Neural cell (in vitro differentiated cells): ENCODE results near the gene GGT1. TPM values are rescaled to one million over a fixed set of nuclear protein-coding genes. Genes with fewer than 3 reads are reported as not detected.

Experiments used
- H2AFZ ChIP-seq: fragments of 200-600, 300-800 bp; sonication (generic), shearing (Covaris generic); 2 replicates; pipeline ENCODE4 v1.6.0; 2014; ENCODE audit warnings: low read depth, mild to moderate bottlenecking, antibody characterized with exemption, low read length, moderate library complexity
- H3F3A ChIP-seq: fragments of 200-600 bp; shearing (Covaris generic); 2 replicates; pipeline ENCODE4 v1.6.1; 2016; ENCODE audit warnings: mild to moderate bottlenecking, moderate library complexity, mixed read lengths, antibody characterized with exemption, low read length; ENCODE audit not compliant: insufficient read depth, poor library complexity, severe bottlenecking
- H3K27ac ChIP-seq: fragments of 200-600, 300-800 bp; sonication (generic), shearing (Covaris generic); 2 replicates; pipeline ENCODE4 v1.5.1; 2014; ENCODE audit warnings: mild to moderate bottlenecking, low read length, moderate library complexity
- H3K27me3 ChIP-seq: fragments of 300-800, 200-600 bp; sonication (generic), shearing (Covaris generic); 2 replicates; pipeline ENCODE4 v1.6.0; 2014; ENCODE audit warnings: mild to moderate bottlenecking, low read depth, low read length, moderate library complexity; ENCODE audit not compliant: insufficient read depth
- H3K36me3 ChIP-seq: fragments of 300-800, 200-600 bp; sonication (generic), shearing (Covaris generic); 2 replicates; pipeline ENCODE4 v1.5.1; 2014; ENCODE audit warnings: mild to moderate bottlenecking, antibody characterized with exemption, low read length, moderate library complexity; ENCODE audit not compliant: insufficient read depth
- H3K4me2 ChIP-seq: fragments of 300-800, 200-600 bp; sonication (generic), shearing (Covaris generic); 2 replicates; pipeline ENCODE4 v1.6.0; 2014; ENCODE audit warnings: mild to moderate bottlenecking, low read length
- H3K4me3 ChIP-seq: fragments of 300-800, 200-600 bp; sonication (generic), shearing (Covaris generic); 2 replicates; pipeline ENCODE4 v1.5.1; 2014; ENCODE audit warnings: mild to moderate bottlenecking, low read length, moderate library complexity
- H3K79me2 ChIP-seq: fragments of 200-600 bp; shearing (Covaris generic); replicated peaks from 2 replicates; pipeline ENCODE4 v1.6.0; 2014; ENCODE audit warnings: mild to moderate bottlenecking, low read length, moderate library complexity; ENCODE audit not compliant: insufficient read depth
- H3K9ac ChIP-seq: fragments of 300-800, 200-600 bp; sonication (generic), shearing (Covaris generic); 2 replicates; pipeline ENCODE4 v1.6.1; 2016; ENCODE audit warnings: mild to moderate bottlenecking, low read length, mixed read lengths
- H3K9me2 ChIP-seq: fragments of 200-600 bp; shearing (Covaris generic); 2 replicates; pipeline ENCODE4 v1.6.1; 2016; ENCODE audit warnings: mild to moderate bottlenecking, low read length, mixed read lengths; ENCODE audit not compliant: insufficient read depth
- H3K9me3 ChIP-seq: fragments of 200-600, 300-800 bp; sonication (generic), shearing (Covaris generic); 2 replicates; pipeline ENCODE4 v1.6.1; 2016; ENCODE audit warnings: mild to moderate bottlenecking, mixed run types, low read length, moderate library complexity, mixed read lengths
- H4K20me1 ChIP-seq: fragments of 200-600 bp; shearing (Covaris generic); 2 replicates; pipeline ENCODE4 v1.6.1; 2016; ENCODE audit warnings: mild to moderate bottlenecking, mixed run types; ENCODE audit not compliant: insufficient read depth
- CTCF ChIP-seq: fragments of 450-650 bp; IDR thresholded peaks from 2 replicates; pipeline ENCODE4 v1.5.1; 2014; ENCODE audit warnings: antibody characterized with exemption, mild to moderate bottlenecking, moderate library complexity; ENCODE audit not compliant: poor library complexity, severe bottlenecking
- EP300 ChIP-seq: fragments of 450-650 bp; conservative IDR thresholded peaks from 2 replicates; pipeline ENCODE4 v1.6.1; 2014; ENCODE audit warnings: antibody characterized with exemption, mild to moderate bottlenecking, moderate library complexity; ENCODE audit not compliant: poor library complexity, severe bottlenecking
- EZH2 ChIP-seq: fragments of 200-600, 300-800 bp; shearing (Covaris generic), sonication (generic); IDR thresholded peaks from 2 replicates; pipeline ENCODE4 v1.6.1; 2014; ENCODE audit warnings: antibody characterized with exemption, low read length, borderline replicate concordance, mild to moderate bottlenecking; ENCODE audit not compliant: insufficient read depth, poor library complexity, severe bottlenecking
- MXI1 ChIP-seq: fragments of 450-650 bp; conservative IDR thresholded peaks from 2 replicates; pipeline ENCODE4 v1.6.1; 2014; ENCODE audit warnings: antibody characterized with exemption, mild to moderate bottlenecking; ENCODE audit not compliant: poor library complexity, severe bottlenecking
- POLR2AphosphoS5 ChIP-seq: IDR thresholded peaks from 2 replicates; pipeline ENCODE4 v1.6.1; 2012
- RAD21 ChIP-seq: fragments of 450-650 bp; conservative IDR thresholded peaks from 2 replicates; pipeline ENCODE4 v1.6.1; 2014; ENCODE audit warnings: antibody characterized with exemption, mild to moderate bottlenecking, moderate library complexity
- REST ChIP-seq: IDR thresholded peaks from 2 replicates; pipeline ENCODE4 v1.6.1; 2012; ENCODE audit warnings: borderline replicate concordance
- SMC3 ChIP-seq: fragments of 450-650 bp; conservative IDR thresholded peaks from 2 replicates; pipeline ENCODE4 v1.6.1; 2014; ENCODE audit warnings: antibody characterized with exemption, mild to moderate bottlenecking, moderate library complexity; ENCODE audit not compliant: poor library complexity
- TAF1 ChIP-seq: IDR thresholded peaks from 2 replicates; pipeline ENCODE4 v1.6.1; 2012; ENCODE audit warnings: low read depth
- polyA plus RNA-seq: library from polyadenylated mRNA; depleted of rRNA; stranded (reverse); fragments of >200 nt; gene quantifications from 2 replicates; pipeline ENCODE4 v1.2.3, GENCODE V29; 2014

Gene GGT1
- polyA plus RNA-seq, 1 donor from 2014 or later: 6.4 TPM

GRCh38 chr22:24588381-24588756 is 14.6 kb upstream of the GGT1 start:
- H3K9me2 ChIP-seq: no peaks in the 10 kb centered on the region
- no peak overlapping the region for H3K4me3 ChIP-seq
- H3K9ac ChIP-seq: no peak overlapping the region
- no peaks in the 10 kb centered on the region for H3K79me2 ChIP-seq
- TF ChIP-seq POLR2AphosphoS5: no peak
- TF ChIP-seq EP300: no peak
- no peak for TF ChIP-seq TAF1
- no peak for TF ChIP-seq RAD21
- TF ChIP-seq SMC3: no peak
- no peaks in the 10 kb centered on the region for H3K36me3 ChIP-seq
- H3K4me2 ChIP-seq: no peak overlapping the region
- no peaks in the 10 kb centered on the region for H3F3A ChIP-seq
- no peaks in the 10 kb centered on the region for H3K27me3 ChIP-seq
- no peak overlapping the region for H3K27ac ChIP-seq
- H3K9me3 ChIP-seq: no peaks in the 10 kb centered on the region
- H4K20me1 ChIP-seq: no peaks in the 10 kb centered on the region
- H2AFZ ChIP-seq: no peak overlapping the region

GRCh38 chr22:24588757-24589481 is 14.1 kb upstream of the GGT1 start:
- Histone ChIP-seq H3K27me3 (no peaks in the 10 kb centered on the region), H3K9me3 (no peaks in the 10 kb centered on the region), H3K27ac (no peak overlapping the region), H4K20me1 (no peaks in the 10 kb centered on the region), H3F3A (no peaks in the 10 kb centered on the region), H3K4me3 (no peak overlapping the region), H3K4me2 (no peak overlapping the region), H3K79me2 (no peaks in the 10 kb centered on the region), H2AFZ (no peak overlapping the region), H3K36me3 (no peaks in the 10 kb centered on the region), H3K9me2 (no peaks in the 10 kb centered on the region), H3K9ac (no peak overlapping the region)
- TF ChIP-seq EZH2 (no peak), SMC3 (no peak), RAD21 (no peak), POLR2AphosphoS5 (no peak), CTCF (no peak), REST (no peak), EP300 (no peak), TAF1 (no peak), MXI1 (no peak)
